Neuronal stem cell (in vitro differentiated cells): ENCODE data around the gene PMM1.

Experiments
- DNase-seq: peaks from one replicate; pipeline ENCODE4 v3.0.0-alpha.2; 2013; ENCODE audit warnings: low spot score
- H2AFZ ChIP-seq: one replicate; pipeline ENCODE4 v1.6.1; 2013; ENCODE audit warnings: mild to moderate bottlenecking, low read length, inconsistent platforms
- H2AK5ac ChIP-seq: 2 replicates; pipeline ENCODE4 v1.6.1; 2013; ENCODE audit warnings: low read depth, mild to moderate bottlenecking, inconsistent platforms, low read length, moderate library complexity, mixed read lengths
- H2BK120ac ChIP-seq: 2 replicates; pipeline ENCODE4 v1.6.1; 2013; ENCODE audit warnings: low read depth, mild to moderate bottlenecking, inconsistent platforms, low read length, moderate library complexity, mixed read lengths
- H2BK12ac ChIP-seq: one replicate; pipeline ENCODE4 v1.6.1; 2013; ENCODE audit warnings: low read length, inconsistent platforms
- H2BK15ac ChIP-seq: 2 replicates; pipeline ENCODE4 v1.6.1; 2013; ENCODE audit warnings: mild to moderate bottlenecking, low read length, inconsistent platforms, mixed read lengths
- H2BK5ac ChIP-seq: one replicate; pipeline ENCODE4 v1.6.1; 2013; ENCODE audit warnings: inconsistent platforms, mild to moderate bottlenecking, low read length, moderate library complexity
- H3K14ac ChIP-seq: one replicate; pipeline ENCODE4 v1.6.1; 2013; ENCODE audit warnings: low read length, inconsistent platforms
- H3K18ac ChIP-seq: 2 replicates; pipeline ENCODE4 v1.6.1; 2013; ENCODE audit warnings: low read length, inconsistent platforms
- H3K23ac ChIP-seq: 2 replicates; pipeline ENCODE4 v1.6.1; 2013; ENCODE audit warnings: low read depth, mild to moderate bottlenecking, mixed read lengths, low read length, inconsistent platforms; ENCODE audit not compliant: poor library complexity
- H3K27ac ChIP-seq: replicated peaks from 3 replicates; pipeline ENCODE4 v1.5.1; 2013; ENCODE audit warnings: low read length, inconsistent platforms
- H3K27me3 ChIP-seq, 3 experiments: 2 replicates each; pipeline ENCODE4 v1.6.1; 2013; ENCODE audit warnings: low read length in 3 of 3, mild to moderate bottlenecking in 2 of 3, inconsistent platforms in 1 of 3, low read depth in 1 of 3, mixed read lengths in 1 of 3, moderate library complexity in 1 of 3; ENCODE audit not compliant: control insufficient read depth in 3 of 3, insufficient read depth in 3 of 3
- H3K36me3 ChIP-seq, 2 donors: replicated peaks in 1 of 2; 2 replicates each; pipeline ENCODE4 v1.6.1; 2013; ENCODE audit warnings: low read length in 2 of 2; ENCODE audit not compliant: control insufficient read depth in 2 of 2, insufficient read depth in 2 of 2
- H3K4ac ChIP-seq: 2 replicates; pipeline ENCODE4 v1.6.1; 2013; ENCODE audit warnings: inconsistent platforms, mild to moderate bottlenecking, low read length, moderate library complexity
- H3K4me1 ChIP-seq, 2 donors: 1 replicate in 1 of 2; 2 replicates in 1 of 2; pipeline ENCODE4 v1.6.1; 2013; ENCODE audit warnings: low read length in 2 of 2, low read depth in 1 of 2; ENCODE audit not compliant: control insufficient read depth in 2 of 2, insufficient read depth in 1 of 2
- H3K4me2 ChIP-seq: one replicate; pipeline ENCODE4 v1.6.1; 2013; ENCODE audit warnings: mild to moderate bottlenecking, low read length, inconsistent platforms; ENCODE audit not compliant: insufficient read depth, poor library complexity, severe bottlenecking
- H3K4me3 ChIP-seq, 2 donors: 2 replicates each; pipeline ENCODE4 v1.5.1; 2013; ENCODE audit warnings: low read length in 2 of 2, mild to moderate bottlenecking in 2 of 2, inconsistent platforms in 1 of 2, moderate library complexity in 1 of 2
- H3K79me1 ChIP-seq: one replicate; pipeline ENCODE4 v1.6.1; 2013; ENCODE audit warnings: low read depth, mild to moderate bottlenecking, inconsistent platforms, low read length, moderate library complexity
- H3K9ac ChIP-seq: one replicate; pipeline ENCODE4 v1.6.1; 2013; ENCODE audit warnings: mild to moderate bottlenecking, low read depth, low read length, inconsistent platforms; ENCODE audit not compliant: poor library complexity
- H3K9me3 ChIP-seq, 2 donors: replicated peaks in 1 of 2; 2 replicates each; pipeline versions ENCODE3 to v1.6.1; 2013; ENCODE audit warnings: low read length in 2 of 2, mild to moderate bottlenecking in 2 of 2, inconsistent platforms in 1 of 2, low read depth in 1 of 2, mixed read lengths in 1 of 2, moderate library complexity in 1 of 2; ENCODE audit not compliant: control insufficient read depth in 2 of 2, insufficient read depth in 1 of 2
- H4K8ac ChIP-seq: one replicate; pipeline ENCODE4 v1.6.1; 2013; ENCODE audit warnings: low read depth, mild to moderate bottlenecking, inconsistent platforms, low read length, moderate library complexity
- H4K91ac ChIP-seq: one replicate; pipeline ENCODE4 v1.6.1; 2013; ENCODE audit warnings: low read length, low read depth, mild to moderate bottlenecking, inconsistent platforms; ENCODE audit not compliant: poor library complexity
- WGBS, 2 donors: extraction: QIAGEN DNeasy Blood & Tissue Kit; methylation state at CpG; one replicate each; pipeline ENCODE4 v1.1.7; 2013; ENCODE audit warnings: missing lambda C conversion rate in 2 of 2, mixed read lengths in 1 of 2; ENCODE audit not compliant: insufficient read length in 2 of 2, insufficient replicate concordance in 1 of 2; ENCODE audit errors: extremely low coverage in 2 of 2; 5-methylcytosine and 5-hydroxymethylcytosine counted together

Gene PMM1

DNA sequence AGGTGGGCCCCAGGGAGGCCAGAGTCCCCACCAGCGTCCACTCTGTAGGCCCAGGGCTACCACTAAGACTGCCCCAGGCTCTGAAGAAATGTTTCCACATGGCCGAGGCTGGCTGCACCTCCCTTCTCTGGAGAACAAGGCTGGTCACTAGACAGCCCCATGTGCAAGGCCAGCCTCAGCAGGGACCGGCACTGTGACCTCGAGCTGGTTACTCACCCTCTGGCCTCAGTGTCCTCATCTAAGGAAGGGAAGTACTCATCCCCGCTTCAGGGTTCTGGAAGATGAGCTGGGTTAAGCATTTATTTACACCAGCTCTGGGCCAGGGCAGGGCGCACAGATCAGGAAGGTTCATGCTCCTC lies 9.7 kb downstream of the PMM1 start:
- Histone ChIP-seq H3K4me1 (no peaks in the 10 kb centered on the region), H3K14ac (no peak overlapping the region), H2BK15ac (no peak overlapping the region), H2BK5ac (no peak overlapping the region), H3K23ac (no peak overlapping the region), H3K18ac (no peak overlapping the region), H3K36me3 (peaks cover 2 to 31% of the 10 kb centered on the region in 2 donors), H3K27me3 (no peaks in the 10 kb centered on the region), H3K27ac (no peak overlapping the region), H2AK5ac (no peak overlapping the region), H2BK120ac (no peak overlapping the region), H3K9ac (no peak overlapping the region), H2BK12ac (no peak overlapping the region), H4K8ac (no peak overlapping the region), H3K9me3 (no peaks in the 10 kb centered on the region), H2AFZ (no peak overlapping the region), H3K79me1 (peaks cover 2% of the 10 kb centered on the region), H4K91ac (no peak overlapping the region), H3K4me3 (no peak overlapping the region), H3K4me2 (no peak overlapping the region), H3K4ac (no peak overlapping the region)
- no CpG with 5 or more reads among the region's 6 CpGs for WGBS, 2 donors
- no peak for DNase-seq

DNA sequence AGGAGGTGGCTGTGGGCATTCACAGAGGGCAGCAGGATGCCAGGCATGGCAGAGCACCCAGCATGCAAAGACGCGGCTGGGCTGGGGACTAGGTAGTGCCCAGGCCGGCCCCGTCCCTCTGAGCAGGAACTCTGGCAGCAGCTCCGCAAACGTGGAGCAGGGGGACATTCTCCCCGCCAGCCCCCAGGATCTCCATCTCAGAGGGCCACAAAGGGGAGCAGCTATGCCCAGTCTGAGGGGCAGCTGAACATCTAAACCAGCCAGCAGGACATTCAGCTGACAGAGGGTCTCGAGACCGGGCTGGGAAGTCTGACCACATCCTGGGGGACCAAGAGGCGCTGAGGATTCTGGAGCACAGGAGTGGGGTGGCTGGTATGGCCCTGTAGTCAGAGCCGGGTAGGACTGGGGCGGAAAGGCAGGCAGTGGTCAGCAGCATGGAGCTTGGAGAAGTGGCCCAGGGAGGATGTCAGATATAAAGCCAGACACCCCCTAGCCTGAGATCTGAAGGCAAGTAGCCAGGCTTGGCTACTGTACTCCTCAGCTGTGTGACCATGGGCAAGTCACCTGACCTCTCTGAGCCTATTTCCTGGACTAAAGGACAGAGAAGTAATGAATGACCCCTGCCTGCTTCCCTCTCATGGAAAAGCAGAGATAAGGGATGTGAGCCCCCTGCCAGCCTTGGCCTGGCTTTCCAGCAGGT lies 10.2 kb downstream of the PMM1 start:
- no peak overlapping the region for H3K4me2 ChIP-seq
- H2BK120ac ChIP-seq = no peak overlapping the region
- H3K27me3 ChIP-seq = no peaks in the 10 kb centered on the region
- no peak for DNase-seq
- no peak overlapping the region for H3K27ac ChIP-seq
- no peak overlapping the region for H2BK15ac ChIP-seq
- H2BK5ac ChIP-seq = no peak overlapping the region
- no peak overlapping the region for H2AFZ ChIP-seq
- no peak overlapping the region for H4K91ac ChIP-seq
- no peak overlapping the region for H3K18ac ChIP-seq
- no peak overlapping the region for H4K8ac ChIP-seq
- H2AK5ac ChIP-seq = no peak overlapping the region
- H3K79me1 ChIP-seq = peaks cover 2% of the 10 kb centered on the region
- peaks cover 2 to 31% of the 10 kb centered on the region in 2 donors for H3K36me3 ChIP-seq
- no CpG with 5 or more reads among the region's 12 CpGs for WGBS, 2 donors
- no peak overlapping the region for H3K4me3 ChIP-seq
- H3K9ac ChIP-seq = no peak overlapping the region
- H3K14ac ChIP-seq = no peak overlapping the region
- H3K9me3 ChIP-seq = no peaks in the 10 kb centered on the region
- no peaks in the 10 kb centered on the region for H3K4me1 ChIP-seq
- no peak overlapping the region for H2BK12ac ChIP-seq
- no peak overlapping the region for H3K4ac ChIP-seq
- no peak overlapping the region for H3K23ac ChIP-seq

DNA sequence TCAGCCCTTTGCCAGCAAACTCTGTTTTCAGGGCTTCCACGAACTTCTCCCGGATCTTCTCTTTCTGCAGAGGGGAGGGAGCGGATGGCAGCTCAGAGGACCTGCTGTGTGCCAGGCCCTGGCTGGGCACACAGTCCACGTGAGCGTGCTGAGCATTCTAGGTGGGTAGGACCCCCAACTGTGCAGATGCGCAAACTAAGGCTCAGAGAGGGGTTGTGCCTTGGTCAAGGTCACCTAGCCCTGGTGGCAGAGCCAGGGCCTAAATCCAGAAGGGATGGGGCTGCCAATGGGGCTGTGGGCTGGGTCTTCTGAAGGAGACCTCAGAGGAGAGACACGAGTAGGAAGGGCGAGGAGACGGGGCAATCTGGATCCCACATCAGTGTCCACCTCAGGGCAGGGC lies 10.8 kb downstream of the PMM1 start:
- Histone ChIP-seq H3K9ac (no peak overlapping the region), H3K4me3 (no peak overlapping the region), H3K18ac (no peak overlapping the region), H3K4me1 (no peaks in the 10 kb centered on the region), H2BK15ac (no peak overlapping the region), H3K36me3 (peaks cover 2 to 29% of the 10 kb centered on the region in 2 donors), H2BK12ac (no peak overlapping the region), H3K79me1 (peaks cover 2% of the 10 kb centered on the region), H3K9me3 (no peaks in the 10 kb centered on the region), H2AK5ac (no peak overlapping the region), H3K14ac (no peak overlapping the region), H2BK120ac (no peak overlapping the region), H4K91ac (no peak overlapping the region), H3K4me2 (no peak overlapping the region), H3K4ac (no peak overlapping the region), H2BK5ac (no peak overlapping the region), H3K23ac (no peak overlapping the region), H3K27me3 (no peaks in the 10 kb centered on the region), H3K27ac (no peak overlapping the region), H2AFZ (no peak overlapping the region), H4K8ac (no peak overlapping the region)
- no peak for DNase-seq
- WGBS, 2 donors = no CpG with 5 or more reads among the region's 9 CpGs

DNA sequence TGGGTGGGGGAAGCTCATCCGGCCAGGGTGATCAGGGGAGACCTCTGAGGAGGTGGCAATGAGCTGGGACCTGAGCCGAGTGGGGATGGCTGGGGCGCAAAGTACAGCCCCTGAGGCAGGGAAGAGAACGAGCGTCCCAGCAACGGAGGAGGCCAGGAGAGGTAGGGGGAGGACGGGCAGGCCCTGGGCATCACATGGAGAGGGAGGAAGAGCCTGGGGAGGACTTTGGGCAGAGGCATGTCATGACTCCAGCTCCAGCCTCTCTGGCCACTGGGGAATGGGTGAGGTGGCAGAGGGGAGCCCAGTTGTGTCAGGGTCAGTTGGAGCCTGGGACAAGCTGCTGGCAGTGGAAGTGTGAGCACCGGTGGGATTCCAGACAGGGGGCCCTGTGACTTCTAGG lies 11.5 kb downstream of the PMM1 start:
- H3K14ac ChIP-seq = no peak overlapping the region
- no CpG with 5 or more reads among the region's 8 CpGs for WGBS, 2 donors

More for the DNA sequence above, 11.5 kb downstream of the PMM1 start:
- no peak overlapping the region for H2AFZ ChIP-seq
- H2AK5ac ChIP-seq = peak overlapping the region; percentile 27
- H2BK5ac ChIP-seq = no peak overlapping the region
- H3K4ac ChIP-seq = no peak overlapping the region
- no peak overlapping the region for H2BK120ac ChIP-seq
- peaks cover 2% of the 10 kb centered on the region for H3K79me1 ChIP-seq
- DNase-seq = no peak
- H3K4me2 ChIP-seq = no peak overlapping the region
- H3K27me3 ChIP-seq = no peaks in the 10 kb centered on the region
- H2BK12ac ChIP-seq = no peak overlapping the region
- no peak overlapping the region for H3K27ac ChIP-seq
- H4K8ac ChIP-seq = no peak overlapping the region
- peaks cover 2 to 23% of the 10 kb centered on the region in 2 donors for H3K36me3 ChIP-seq
- no peak overlapping the region for H3K18ac ChIP-seq
- H4K91ac ChIP-seq = no peak overlapping the region
- H3K9ac ChIP-seq = no peak overlapping the region
- H3K4me1 ChIP-seq = no peaks in the 10 kb centered on the region
- H3K4me3 ChIP-seq = no peak overlapping the region
- H3K9me3 ChIP-seq = no peaks in the 10 kb centered on the region
- H3K23ac ChIP-seq = peak overlapping the region; percentile 52
- no peak overlapping the region for H2BK15ac ChIP-seq
